GM12878 (cell line): Measurements from ENCODE around the gene ISCU. TPM values are rescaled to one million over a fixed set of nuclear protein-coding genes. Genes with fewer than 3 reads are reported as not detected.

Experiments used
- ATAC-seq: fragments of 200-7000 bp; cut with Tn5 transposase; 3 replicates; pipeline ENCODE4 v1.9.1; 2020; ENCODE audit warnings: mild to moderate bottlenecking, moderate library complexity
- BruUV-seq: library from RNA; stranded (reverse); fragments of 400-500 nt; replicated peaks from 2 replicates; lab custom pipeline; 2021; lab: Mats Ljungman, UMichigan
- CTCF ChIA-PET: fragments of 300-600 bp; sonication (Branson Sonifier 250); formaldehyde crosslinking; extraction: SDS; loops from one replicate; lab custom pipeline; 2021; ENCODE audit warnings: inconsistent platforms; lab: Yijun Ruan, JAX
- POLR2A ChIA-PET: fragments of 350-600 bp; formaldehyde crosslinking; extraction: SDS; loops from one replicate; lab custom pipeline; 2021; ENCODE audit warnings: inconsistent platforms; lab: Charles Lee
- RAD21 ChIA-PET: fragments of 300-600 bp; sonication (Branson Sonifier 250); formaldehyde crosslinking; loops from one replicate; lab custom pipeline; 2023; ENCODE audit warnings: antibody characterized with exemption; ENCODE audit not compliant: unreplicated experiment; lab: Charles Lee
- SMC1A ChIA-PET: fragments of 300-600 bp; sonication (Branson Sonifier 250); formaldehyde crosslinking; loops from one replicate; lab custom pipeline; 2023; ENCODE audit not compliant: unreplicated experiment, uncharacterized antibody; lab: Charles Lee
- DNase-seq: peaks from one replicate; pipeline ENCODE4 v3.0.0-alpha.2; 2011; ENCODE audit warnings: low read depth, low spot score
- FAIRE-seq: peaks from 3 replicates; lab custom pipeline; 2011; peaks lifted over from hg19 to GRCh38; lab: Jason Lieb, UNC
- H2AFZ ChIP-seq: 2 replicates; pipeline ENCODE4 v1.6.0; 2011; ENCODE audit warnings: low read depth, low read length, control low read depth; ENCODE audit not compliant: control insufficient read depth
- H3K27ac ChIP-seq: 2 replicates; pipeline ENCODE4 v1.5.1; 2011; ENCODE audit warnings: control low read depth; ENCODE audit not compliant: control insufficient read depth, insufficient read depth
- H3K27me3 ChIP-seq, 2 experiments: replicated peaks in 1 of 2; 2 replicates each; pipeline versions ENCODE4 v1.6.0 to v1.6.1; 2011; ENCODE audit warnings: low read length in 1 of 2; ENCODE audit not compliant: control insufficient read depth in 2 of 2, insufficient read depth in 2 of 2
- H3K36me3 ChIP-seq, 2 experiments: 2 replicates each; pipeline ENCODE4 v1.5.1; 2011; ENCODE audit warnings: low read length in 1 of 2; ENCODE audit not compliant: control insufficient read depth in 2 of 2, insufficient read depth in 2 of 2
- H3K4me1 ChIP-seq: 2 replicates; pipeline ENCODE4 v1.6.1; 2011; ENCODE audit warnings: mild to moderate bottlenecking, low read length, moderate library complexity, mixed read lengths; ENCODE audit not compliant: control insufficient read depth, insufficient read depth
- H3K4me2 ChIP-seq: 2 replicates; pipeline ENCODE4 v1.6.0; 2011; ENCODE audit warnings: control low read depth; ENCODE audit not compliant: control insufficient read depth, insufficient read depth
- H3K4me3 ChIP-seq: fragments of 200-600 bp; sonication (generic); 2 replicates; pipeline ENCODE4 v1.5.1; 2016
- H3K79me2 ChIP-seq: 2 replicates; pipeline ENCODE4 v1.6.0; 2011; ENCODE audit warnings: low read length; ENCODE audit not compliant: control insufficient read depth, insufficient read depth
- H3K9ac ChIP-seq: 2 replicates; pipeline ENCODE4 v1.8.0; 2011; ENCODE audit warnings: low read length, control low read depth, mixed read lengths; ENCODE audit not compliant: control insufficient read depth, insufficient read depth
- H3K9me3 ChIP-seq: replicated peaks from 3 replicates; pipeline ENCODE4 v1.5.1; 2011; ENCODE audit warnings: mild to moderate bottlenecking, low read length; ENCODE audit not compliant: control insufficient read depth, insufficient read depth
- H4K20me1 ChIP-seq: 2 replicates; pipeline ENCODE4 v1.6.0; 2011; ENCODE audit not compliant: control insufficient read depth, insufficient read depth
- ATF7 ChIP-seq: fragments of 450-650 bp; IDR thresholded peaks from 2 replicates; pipeline ENCODE4 v1.6.1; 2016; ENCODE audit warnings: low read depth, mild to moderate bottlenecking
- CEBPB ChIP-seq, 2 experiments: fragments of 150-350 bp in 1 of 2; IDR thresholded peaks; 2 replicates each; pipeline ENCODE4 v1.6.1; 2012 to 2014; ENCODE audit warnings: low read depth in 2 of 2, low read length in 2 of 2, borderline replicate concordance in 1 of 2, inconsistent platforms in 1 of 2
- HDGF ChIP-seq: fragments of 450-650 bp; IDR thresholded peaks from 2 replicates; pipeline ENCODE4 v1.6.1; 2016; ENCODE audit warnings: antibody characterized with exemption
- LARP7 ChIP-seq: fragments of 450-650 bp; IDR thresholded peaks from 2 replicates; pipeline ENCODE4 v1.6.1; 2017; ENCODE audit warnings: mild to moderate bottlenecking
- NFXL1 ChIP-seq: fragments of 450-650 bp; IDR thresholded peaks from 2 replicates; pipeline ENCODE4 v1.6.1; 2017; ENCODE audit warnings: antibody characterized with exemption, mild to moderate bottlenecking, borderline replicate concordance
- NR2F1 ChIP-seq: fragments of 450-650 bp; conservative IDR thresholded peaks from 2 replicates; pipeline ENCODE4 v1.6.1; 2017; ENCODE audit warnings: mild to moderate bottlenecking
- NRF1 ChIP-seq: conservative IDR thresholded peaks from 2 replicates; pipeline ENCODE4 v1.6.1; 2011; ENCODE audit warnings: mild to moderate bottlenecking, low read depth, low read length, improper control_type of control experiment
- POLR2AphosphoS5 ChIP-seq: IDR thresholded peaks from 2 replicates; pipeline ENCODE4 v1.6.1; 2011; ENCODE audit warnings: mild to moderate bottlenecking, low read length, inconsistent platforms
- RUNX3 ChIP-seq: IDR thresholded peaks from 2 replicates; pipeline ENCODE4 v1.6.1; 2012; ENCODE audit warnings: low read length, inconsistent platforms
- SUZ12 ChIP-seq: fragments of 200-600 bp; sonication (generic); IDR thresholded peaks from one replicate; pipeline ENCODE4 v1.6.1; 2018; ENCODE audit warnings: antibody characterized with exemption, mild to moderate bottlenecking; ENCODE audit not compliant: unreplicated experiment
- TCF3 ChIP-seq: IDR thresholded peaks from 2 replicates; pipeline ENCODE4 v1.6.1; 2012; ENCODE audit warnings: low read depth, mild to moderate bottlenecking, low read length, borderline replicate concordance; ENCODE audit not compliant: insufficient read depth
- WGBS: methylation state at CpG from one replicate; pipeline ENCODE4 v1.1.6; 2016; ENCODE audit warnings: low lambda C conversion rate; ENCODE audit not compliant: insufficient replicate concordance, insufficient coverage; ENCODE audit errors: missing lambda C conversion rate; 5-methylcytosine and 5-hydroxymethylcytosine counted together
- in situ Hi-C: fragments of 300-500 bp; cut with MboI; formaldehyde crosslinking; loops from 9 replicates; pipeline ENCODE4 v1.14.3; 2018; ENCODE audit warnings: mixed read lengths
- intact Hi-C: fragments of 100-400 bp; cut with micrococcal nuclease; formaldehyde crosslinking; loops from one replicate; pipeline ENCODE4 v1.14.2; 2022; ENCODE audit not compliant: unreplicated experiment
- polyA plus RNA-seq, 11 experiments: library from polyadenylated mRNA; depleted of rRNA in 4 of 11; unstranded in 6 of 11; stranded (reverse) in 5 of 11; fragments of >200 nt; fragmentation: Nextera tagmentation in 4 of 11; fragmentation: Illumina TruSeq in 1 of 11; extraction: Ambion mirVana in 4 of 11; extraction: Trizol in 1 of 11; gene quantifications; 1 replicate in 1 of 11; 2 replicates in 10 of 11; pipeline versions ENCODE4 v1.2.1 to v1.2.3, GENCODE V29; 2011 to 2016; ENCODE audit warnings: inconsistent platforms in 2 of 11, missing spikeins in 2 of 11, low read depth in 1 of 11
- total RNA-seq, 4 experiments: library from RNA; depleted of rRNA in 3 of 4; stranded (reverse); fragments of >200 nt in 3 of 4; fragmentation: Illumina TruSeq in 1 of 4; extraction: Trizol in 1 of 4; gene quantifications; 2 replicates each; pipeline versions ENCODE4 v1.2.1 to v1.2.3, GENCODE V29; 2013 to 2021
- TF ChIP-seq, protein P1 (sequence below): IDR thresholded peaks from 2 replicates; pipeline ENCODE4 v1.6.1; 2011; ENCODE audit warnings: low read depth, low read length, improper control_type of control experiment, borderline replicate concordance
- TF ChIP-seq, protein P2 (sequence below): IDR thresholded peaks from 2 replicates; pipeline ENCODE4 v1.6.1; 2012; ENCODE audit warnings: low read length, inconsistent platforms
- TF ChIP-seq, protein P3 (sequence below): fragments of 450-650 bp; IDR thresholded peaks from 2 replicates; pipeline ENCODE4 v1.6.1; 2017; ENCODE audit warnings: mild to moderate bottlenecking, low read depth, inconsistent platforms; ENCODE audit not compliant: poor library complexity, severe bottlenecking

The ISCU gene
- total and polyA plus RNA-seq, 10 of the 15 experiments (the other 5 are each of a cell fraction or from before 2014, with no cell fraction given): 32.8 to 260 (median 127) TPM

DNA sequence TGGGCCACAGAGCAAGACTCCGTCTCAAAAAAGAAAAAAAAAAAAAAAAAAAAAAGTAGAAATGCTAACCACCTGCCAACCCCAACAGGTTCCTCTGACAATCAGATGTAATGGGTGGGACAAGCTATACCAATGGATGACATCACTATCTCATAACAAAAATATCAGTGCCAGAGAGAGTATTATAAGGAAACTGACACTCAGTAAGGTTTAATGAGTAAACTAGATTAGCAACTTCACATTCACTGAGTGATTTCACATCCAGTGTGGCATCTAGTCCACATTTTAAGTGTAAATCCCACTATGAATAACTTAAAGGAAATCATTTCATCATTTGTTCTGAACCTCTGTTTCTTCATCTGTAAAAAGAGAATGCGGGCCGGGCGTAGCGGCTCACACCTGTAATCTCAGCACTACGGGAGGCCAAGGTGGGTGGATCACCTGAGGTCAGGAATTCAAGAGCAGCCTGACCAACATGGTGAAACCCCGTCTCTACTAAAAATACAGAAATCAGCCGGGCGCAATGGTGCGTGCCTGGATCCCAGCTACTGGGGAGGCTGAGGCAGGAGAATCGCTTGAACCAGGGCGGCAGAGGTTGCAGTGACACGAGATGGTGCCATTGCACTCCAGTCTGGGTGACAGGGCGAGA, 3.3 kb upstream of the ISCU start:
- Histone ChIP-seq H3K4me1 (peaks cover 10% of the 10 kb centered on the region), H3K36me3 (peaks cover 0 to 21% of the 10 kb centered on the region in 2 experiments; a peak in 2 of 4 replicates), H3K4me2 (peak overlapping the region; percentile 95), H3K9ac (peak overlapping the region; percentile 99), H3K79me2 (peaks cover 88% of the 10 kb centered on the region), H2AFZ (no peak overlapping the region), H3K27ac (peak overlapping the region; percentile 29), H3K4me3 (peak overlapping the region; percentile 85), H4K20me1 (no peaks in the 10 kb centered on the region; the same call in 1 of the 2 replicates), H3K27me3 (no peaks in the 10 kb centered on the region), H3K9me3 (no peaks in the 10 kb centered on the region)
- ChIA-PET SMC1A (interaction anchor here (0.9 to 26.5 kb wide), 5 partner anchors 10 to 126 kb away, joined by 3 to 718 read pairs (median 8); partner anchors contain the start of gene SELPLG), CTCF (interaction anchor here (0.7 to 21.5 kb wide), 7 partner anchors 9 to 395 kb away, joined by 3 to 866 read pairs (median 5); no protein-coding TSS in a partner anchor), POLR2A (interaction anchor here (0.6 to 2.7 kb wide), 7 partner anchors 10 to 1218 kb away, joined by 4 to 18 read pairs (median 9); no protein-coding TSS in a partner anchor), RAD21 (interaction anchor here (2.3 to 23.0 kb wide), 4 partner anchors 10 to 75 kb away, joined by 13 to 633 read pairs (median 214); partner anchors contain the start of gene SELPLG)
- TF ChIP-seq LARP7 (no peak), POLR2AphosphoS5 (0 out of 2 replicates have a peak, but pooled peaks have one; percentile 17), NR2F1 (no peak), CEBPB (IDR thresholded peaks at IDR 0.05; ENCODE audit: borderline replicate concordance in 1 of 2, low read depth in 2 of 2, low read length in 2 of 2) (no peak), NFXL1 (no peak), TCF3 (no peak), SUZ12 (no peak), RUNX3 (no peak), HDGF (no peak), NRF1 (no peak), ATF7 (peak; percentile 75)
- TF ChIP-seq, protein P1, sequence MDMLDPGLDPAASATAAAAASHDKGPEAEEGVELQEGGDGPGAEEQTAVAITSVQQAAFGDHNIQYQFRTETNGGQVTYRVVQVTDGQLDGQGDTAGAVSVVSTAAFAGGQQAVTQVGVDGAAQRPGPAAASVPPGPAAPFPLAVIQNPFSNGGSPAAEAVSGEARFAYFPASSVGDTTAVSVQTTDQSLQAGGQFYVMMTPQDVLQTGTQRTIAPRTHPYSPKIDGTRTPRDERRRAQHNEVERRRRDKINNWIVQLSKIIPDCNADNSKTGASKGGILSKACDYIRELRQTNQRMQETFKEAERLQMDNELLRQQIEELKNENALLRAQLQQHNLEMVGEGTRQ: no peak
- TF ChIP-seq, protein P2, sequence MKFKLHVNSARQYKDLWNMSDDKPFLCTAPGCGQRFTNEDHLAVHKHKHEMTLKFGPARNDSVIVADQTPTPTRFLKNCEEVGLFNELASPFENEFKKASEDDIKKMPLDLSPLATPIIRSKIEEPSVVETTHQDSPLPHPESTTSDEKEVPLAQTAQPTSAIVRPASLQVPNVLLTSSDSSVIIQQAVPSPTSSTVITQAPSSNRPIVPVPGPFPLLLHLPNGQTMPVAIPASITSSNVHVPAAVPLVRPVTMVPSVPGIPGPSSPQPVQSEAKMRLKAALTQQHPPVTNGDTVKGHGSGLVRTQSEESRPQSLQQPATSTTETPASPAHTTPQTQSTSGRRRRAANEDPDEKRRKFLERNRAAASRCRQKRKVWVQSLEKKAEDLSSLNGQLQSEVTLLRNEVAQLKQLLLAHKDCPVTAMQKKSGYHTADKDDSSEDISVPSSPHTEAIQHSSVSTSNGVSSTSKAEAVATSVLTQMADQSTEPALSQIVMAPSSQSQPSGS: 0 out of 2 replicates have a peak, but pooled peaks have one; percentile 31
- TF ChIP-seq, protein P3, sequence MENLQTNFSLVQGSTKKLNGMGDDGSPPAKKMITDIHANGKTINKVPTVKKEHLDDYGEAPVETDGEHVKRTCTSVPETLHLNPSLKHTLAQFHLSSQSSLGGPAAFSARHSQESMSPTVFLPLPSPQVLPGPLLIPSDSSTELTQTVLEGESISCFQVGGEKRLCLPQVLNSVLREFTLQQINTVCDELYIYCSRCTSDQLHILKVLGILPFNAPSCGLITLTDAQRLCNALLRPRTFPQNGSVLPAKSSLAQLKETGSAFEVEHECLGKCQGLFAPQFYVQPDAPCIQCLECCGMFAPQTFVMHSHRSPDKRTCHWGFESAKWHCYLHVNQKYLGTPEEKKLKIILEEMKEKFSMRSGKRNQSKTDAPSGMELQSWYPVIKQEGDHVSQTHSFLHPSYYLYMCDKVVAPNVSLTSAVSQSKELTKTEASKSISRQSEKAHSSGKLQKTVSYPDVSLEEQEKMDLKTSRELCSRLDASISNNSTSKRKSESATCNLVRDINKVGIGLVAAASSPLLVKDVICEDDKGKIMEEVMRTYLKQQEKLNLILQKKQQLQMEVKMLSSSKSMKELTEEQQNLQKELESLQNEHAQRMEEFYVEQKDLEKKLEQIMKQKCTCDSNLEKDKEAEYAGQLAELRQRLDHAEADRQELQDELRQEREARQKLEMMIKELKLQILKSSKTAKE: no peak
- FAIRE-seq (no peak), ATAC-seq (no peak), DNase-seq (no peak)
- no TSS peak for BruUV-seq
- intact Hi-C loops (no loop called here), in situ Hi-C loops (no loop called here)
- WGBS: 4% methylated on average over 13 of the region's 14 CpGs
